Ishikawa (cell line): Measurements from ENCODE around the gene GSC.

Experiments used
- CEBPB ChIP-seq: IDR thresholded peaks from 2 replicates; pipeline ENCODE4 v1.6.1; 2012
- EGR1 ChIP-seq: IDR thresholded peaks from 2 replicates; pipeline ENCODE4 v1.6.1; 2012
- EP300 ChIP-seq: IDR thresholded peaks from 2 replicates; pipeline ENCODE4 v1.6.1; 2012; ENCODE audit warnings: borderline replicate concordance
- TEAD4 ChIP-seq: IDR thresholded peaks from 2 replicates; pipeline ENCODE4 v1.6.1; 2012
- TF ChIP-seq, protein P1 (sequence below): IDR thresholded peaks from 2 replicates; pipeline ENCODE4 v1.6.1; 2012; ENCODE audit warnings: low read depth, mild to moderate bottlenecking

DNA sequence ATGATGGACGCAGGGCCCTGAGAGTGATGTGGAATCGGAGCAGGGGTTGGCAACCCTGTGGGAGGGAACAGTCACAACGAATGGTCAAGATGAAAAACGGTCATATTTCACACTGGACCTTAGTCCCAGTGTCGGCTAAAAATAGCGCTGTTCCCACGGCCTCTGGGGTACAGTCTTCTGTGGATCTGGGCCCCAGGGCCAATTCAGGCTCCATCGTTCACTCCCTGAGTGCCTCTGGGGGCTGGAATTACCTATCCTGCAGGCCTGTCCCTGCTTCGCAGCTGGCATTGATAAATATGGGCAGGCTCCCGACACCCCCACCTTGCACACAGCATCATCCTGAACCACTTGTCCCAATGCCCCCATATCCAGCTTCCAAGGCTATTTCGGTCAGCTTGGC is 18.6 kb downstream of the GSC start:
- TF ChIP-seq TEAD4 = no peak
- no peak for TF ChIP-seq EGR1
- TF ChIP-seq EP300 = no peak
- TF ChIP-seq, protein P1, sequence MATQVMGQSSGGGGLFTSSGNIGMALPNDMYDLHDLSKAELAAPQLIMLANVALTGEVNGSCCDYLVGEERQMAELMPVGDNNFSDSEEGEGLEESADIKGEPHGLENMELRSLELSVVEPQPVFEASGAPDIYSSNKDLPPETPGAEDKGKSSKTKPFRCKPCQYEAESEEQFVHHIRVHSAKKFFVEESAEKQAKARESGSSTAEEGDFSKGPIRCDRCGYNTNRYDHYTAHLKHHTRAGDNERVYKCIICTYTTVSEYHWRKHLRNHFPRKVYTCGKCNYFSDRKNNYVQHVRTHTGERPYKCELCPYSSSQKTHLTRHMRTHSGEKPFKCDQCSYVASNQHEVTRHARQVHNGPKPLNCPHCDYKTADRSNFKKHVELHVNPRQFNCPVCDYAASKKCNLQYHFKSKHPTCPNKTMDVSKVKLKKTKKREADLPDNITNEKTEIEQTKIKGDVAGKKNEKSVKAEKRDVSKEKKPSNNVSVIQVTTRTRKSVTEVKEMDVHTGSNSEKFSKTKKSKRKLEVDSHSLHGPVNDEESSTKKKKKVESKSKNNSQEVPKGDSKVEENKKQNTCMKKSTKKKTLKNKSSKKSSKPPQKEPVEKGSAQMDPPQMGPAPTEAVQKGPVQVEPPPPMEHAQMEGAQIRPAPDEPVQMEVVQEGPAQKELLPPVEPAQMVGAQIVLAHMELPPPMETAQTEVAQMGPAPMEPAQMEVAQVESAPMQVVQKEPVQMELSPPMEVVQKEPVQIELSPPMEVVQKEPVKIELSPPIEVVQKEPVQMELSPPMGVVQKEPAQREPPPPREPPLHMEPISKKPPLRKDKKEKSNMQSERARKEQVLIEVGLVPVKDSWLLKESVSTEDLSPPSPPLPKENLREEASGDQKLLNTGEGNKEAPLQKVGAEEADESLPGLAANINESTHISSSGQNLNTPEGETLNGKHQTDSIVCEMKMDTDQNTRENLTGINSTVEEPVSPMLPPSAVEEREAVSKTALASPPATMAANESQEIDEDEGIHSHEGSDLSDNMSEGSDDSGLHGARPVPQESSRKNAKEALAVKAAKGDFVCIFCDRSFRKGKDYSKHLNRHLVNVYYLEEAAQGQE = no peak
- TF ChIP-seq CEBPB = no peak
